OCI-LY7 (cell line): ENCODE data around the gene FOXD1. TPM values are rescaled to one million over a fixed set of nuclear protein-coding genes. Genes with fewer than 3 reads are reported as not detected.

ENCODE experiments used
- BruUV-seq: library from RNA; stranded (reverse); fragments of 400-500 nt; replicated peaks from 2 replicates; lab custom pipeline; 2021; lab: Mats Ljungman, UMichigan
- CTCF ChIA-PET: fragments of 300-600 bp; sonication (Branson Sonifier 250); formaldehyde crosslinking; loops from one replicate; lab custom pipeline; 2022; ENCODE audit warnings: antibody characterized with exemption; ENCODE audit not compliant: unreplicated experiment; lab: Charles Lee
- POLR2A ChIA-PET: fragments of 300-600 bp; sonication (Branson Sonifier 250); formaldehyde crosslinking; loops from one replicate; lab custom pipeline; 2022; ENCODE audit warnings: antibody characterized with exemption; lab: Charles Lee
- DNase-seq: peaks from one replicate; pipeline ENCODE4 v3.0.0-alpha.2; 2015; ENCODE audit warnings: low spot score
- H2AFZ ChIP-seq: fragments of 200-600 bp; sonication (generic), shearing (Covaris generic); 2 replicates; pipeline ENCODE4 v1.6.1; 2014; ENCODE audit warnings: mild to moderate bottlenecking, antibody characterized with exemption, low read length, moderate library complexity
- H3K27ac ChIP-seq: fragments of 200-600 bp; sonication (generic); 2 replicates; pipeline ENCODE4 v1.5.1; 2014; ENCODE audit warnings: mixed run types, low read depth, mild to moderate bottlenecking, moderate library complexity, low read length, inconsistent platforms; ENCODE audit not compliant: poor library complexity, severe bottlenecking
- H3K36me3 ChIP-seq: fragments of 200-600 bp; sonication (generic); 2 replicates; pipeline ENCODE4 v1.6.1; 2014; ENCODE audit warnings: mild to moderate bottlenecking, antibody characterized with exemption, low read length, moderate library complexity, mixed read lengths; ENCODE audit not compliant: insufficient read depth
- H3K4me1 ChIP-seq: fragments of 200-600 bp; sonication (generic); 2 replicates; pipeline ENCODE4 v1.5.1; 2014; ENCODE audit warnings: mild to moderate bottlenecking, low read length; ENCODE audit not compliant: insufficient read depth, poor library complexity, severe bottlenecking
- H3K4me2 ChIP-seq: fragments of 200-600 bp; sonication (generic); 2 replicates; pipeline ENCODE4 v1.6.1; 2014; ENCODE audit warnings: mild to moderate bottlenecking, low read length
- H3K4me3 ChIP-seq: fragments of 200-600 bp; sonication (generic); 2 replicates; pipeline ENCODE4 v1.5.1; 2014; ENCODE audit warnings: mild to moderate bottlenecking, low read depth, low read length; ENCODE audit not compliant: poor library complexity, severe bottlenecking
- H3K79me2 ChIP-seq: fragments of 200-600 bp; sonication (generic); 2 replicates; pipeline ENCODE4 v1.6.1; 2016; ENCODE audit warnings: low read depth, mild to moderate bottlenecking, low read length, moderate library complexity, mixed read lengths; ENCODE audit not compliant: insufficient read depth
- H3K9me2 ChIP-seq: fragments of 200-600 bp; sonication (generic); 2 replicates; pipeline ENCODE4 v1.6.1; 2016; ENCODE audit warnings: mild to moderate bottlenecking, low read length, mixed read lengths; ENCODE audit not compliant: insufficient read depth
- H3K9me3 ChIP-seq: fragments of 200-600 bp; sonication (generic); 2 replicates; pipeline ENCODE4 v1.6.1; 2014; ENCODE audit warnings: mild to moderate bottlenecking, mixed run types, low read length, mixed read lengths
- H4K20me1 ChIP-seq: fragments of 200-600 bp; sonication (generic); 2 replicates; pipeline ENCODE4 v1.6.1; 2014; ENCODE audit warnings: mild to moderate bottlenecking, antibody characterized with exemption, low read length, moderate library complexity, mixed read lengths; ENCODE audit not compliant: insufficient read depth
- EZH2phosphoT487 ChIP-seq: fragments of 200-600 bp; sonication (generic); IDR thresholded peaks from 2 replicates; pipeline ENCODE4 v1.6.1; 2018; ENCODE audit warnings: low read depth, borderline replicate concordance, mild to moderate bottlenecking, mixed run types, antibody characterized with exemption, low read length, moderate library complexity, mixed read lengths
- intact Hi-C: fragments of 100-400 bp; cut with micrococcal nuclease; formaldehyde crosslinking; loops from one replicate; pipeline ENCODE4 v1.10.0; 2022; ENCODE audit not compliant: unreplicated experiment
- total RNA-seq, 2 experiments: library from RNA; depleted of rRNA in 1 of 2; stranded (reverse); fragments of >200 nt in 1 of 2; shearing (Covaris generic) in 1 of 2; gene quantifications; 2 replicates each; pipeline ENCODE4 v1.2.3, GENCODE V29; 2014 to 2022
- TF ChIP-seq, protein P1 (sequence below): fragments of 200-600 bp; sonication (generic); conservative IDR thresholded peaks from 2 replicates; pipeline ENCODE4 v1.5.1; 2014; ENCODE audit warnings: mild to moderate bottlenecking, antibody characterized with exemption, low read length, moderate library complexity, mixed read lengths

FOXD1 gene
- total RNA-seq, 2 experiments from 2014 or later, result 1.5 to 5.6 TPM

DNA sequence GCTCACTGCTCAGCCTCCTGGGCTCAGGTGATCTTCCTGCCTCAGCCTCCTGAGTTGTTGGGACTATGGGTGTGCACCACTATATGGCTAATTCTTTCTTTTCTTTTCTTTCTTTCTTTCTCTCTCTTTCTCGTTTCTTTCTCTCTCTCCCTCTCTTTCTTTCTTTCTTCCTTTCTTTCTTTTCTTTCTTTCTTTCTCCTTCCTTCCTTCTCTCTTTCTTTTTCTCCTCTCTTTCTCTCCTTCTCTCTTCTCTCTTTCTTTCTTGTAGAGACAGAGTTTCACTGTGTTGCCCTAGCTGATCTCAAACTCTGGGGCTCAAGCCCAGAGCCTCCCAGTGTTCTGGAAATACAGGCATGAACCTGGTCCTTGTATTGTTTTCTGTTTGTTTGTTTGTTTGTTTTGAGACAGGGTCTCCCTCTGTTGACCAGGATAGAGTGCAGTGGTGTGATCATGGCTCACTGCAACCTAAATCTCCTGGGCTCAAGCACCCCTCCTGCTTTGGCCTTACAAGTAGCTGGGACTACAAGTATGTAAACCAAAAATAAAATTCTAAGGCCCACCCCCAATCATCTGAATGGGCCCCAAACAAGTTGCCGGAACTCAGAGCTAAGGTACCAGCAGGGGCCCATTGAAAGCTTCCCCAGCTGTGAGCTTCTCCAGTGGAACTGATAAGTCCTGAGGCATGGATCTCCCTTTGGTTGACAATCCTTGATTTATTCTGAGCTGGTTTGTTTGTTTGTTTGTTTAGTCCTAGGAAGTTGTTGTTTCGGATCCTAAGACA lies 37.7 kb upstream of the FOXD1 start:
- Histone ChIP-seq H4K20me1 (no peaks in the 10 kb centered on the region), H3K9me2 (no peaks in the 10 kb centered on the region), H3K27ac (no peak overlapping the region), H3K36me3 (no peaks in the 10 kb centered on the region), H3K79me2 (no peaks in the 10 kb centered on the region), H3K4me3 (no peak overlapping the region), H2AFZ (no peak overlapping the region), H3K9me3 (no peaks in the 10 kb centered on the region), H3K4me1 (no peaks in the 10 kb centered on the region), H3K4me2 (no peak overlapping the region)
- ChIA-PET POLR2A (interaction anchor here (0.9 to 1.0 kb wide), 2 partner anchors 10 to 13 kb away, joined by 3 read pairs; no protein-coding TSS in a partner anchor), CTCF (no interaction called here)
- BruUV-seq, result no TSS peak
- intact Hi-C loops, result no loop called here
- no peak for TF ChIP-seq EZH2phosphoT487
- TF ChIP-seq, protein P1, sequence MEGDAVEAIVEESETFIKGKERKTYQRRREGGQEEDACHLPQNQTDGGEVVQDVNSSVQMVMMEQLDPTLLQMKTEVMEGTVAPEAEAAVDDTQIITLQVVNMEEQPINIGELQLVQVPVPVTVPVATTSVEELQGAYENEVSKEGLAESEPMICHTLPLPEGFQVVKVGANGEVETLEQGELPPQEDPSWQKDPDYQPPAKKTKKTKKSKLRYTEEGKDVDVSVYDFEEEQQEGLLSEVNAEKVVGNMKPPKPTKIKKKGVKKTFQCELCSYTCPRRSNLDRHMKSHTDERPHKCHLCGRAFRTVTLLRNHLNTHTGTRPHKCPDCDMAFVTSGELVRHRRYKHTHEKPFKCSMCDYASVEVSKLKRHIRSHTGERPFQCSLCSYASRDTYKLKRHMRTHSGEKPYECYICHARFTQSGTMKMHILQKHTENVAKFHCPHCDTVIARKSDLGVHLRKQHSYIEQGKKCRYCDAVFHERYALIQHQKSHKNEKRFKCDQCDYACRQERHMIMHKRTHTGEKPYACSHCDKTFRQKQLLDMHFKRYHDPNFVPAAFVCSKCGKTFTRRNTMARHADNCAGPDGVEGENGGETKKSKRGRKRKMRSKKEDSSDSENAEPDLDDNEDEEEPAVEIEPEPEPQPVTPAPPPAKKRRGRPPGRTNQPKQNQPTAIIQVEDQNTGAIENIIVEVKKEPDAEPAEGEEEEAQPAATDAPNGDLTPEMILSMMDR, result no peak
- no peak for DNase-seq

DNA sequence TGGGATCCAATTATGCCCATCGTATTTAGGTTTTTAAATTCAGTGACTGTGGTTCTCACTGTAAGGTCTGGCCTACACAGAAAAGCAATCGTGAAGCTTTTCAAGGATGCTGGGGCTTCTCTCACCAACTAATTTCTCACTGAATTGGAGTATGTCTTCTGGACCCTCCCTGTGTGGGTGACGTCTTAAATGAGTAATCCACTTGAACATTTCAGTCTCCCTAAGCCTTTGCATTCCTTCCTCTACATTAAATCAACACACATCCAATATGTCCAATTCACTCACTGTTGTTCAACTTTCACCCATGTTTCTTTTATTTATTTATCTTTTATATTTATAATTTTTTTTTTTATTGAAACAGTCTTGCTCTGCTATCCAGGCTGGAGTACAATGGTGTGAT lies 37.1 kb upstream of the FOXD1 start:
- no peak for TF ChIP-seq EZH2phosphoT487
- TF ChIP-seq, protein P1, result no peak
- no peak overlapping the region for H3K4me2 ChIP-seq
- BruUV-seq, result no TSS peak
- no peaks in the 10 kb centered on the region for H4K20me1 ChIP-seq
- H3K4me3 ChIP-seq, result no peak overlapping the region
- no peaks in the 10 kb centered on the region for H3K4me1 ChIP-seq
- intact Hi-C loops, result no loop called here
- H3K79me2 ChIP-seq, result no peaks in the 10 kb centered on the region
- H3K9me2 ChIP-seq, result no peaks in the 10 kb centered on the region
- H3K36me3 ChIP-seq, result no peaks in the 10 kb centered on the region
- H2AFZ ChIP-seq, result no peak overlapping the region
- no peak for DNase-seq
- H3K9me3 ChIP-seq, result no peaks in the 10 kb centered on the region
- H3K27ac ChIP-seq, result no peak overlapping the region
- POLR2A ChIA-PET, result interaction anchor here (0.9 kb wide), 1 partner anchor 11 kb away, joined by 3 read pairs; no protein-coding TSS in a partner anchor
- CTCF ChIA-PET, result no interaction called here

DNA sequence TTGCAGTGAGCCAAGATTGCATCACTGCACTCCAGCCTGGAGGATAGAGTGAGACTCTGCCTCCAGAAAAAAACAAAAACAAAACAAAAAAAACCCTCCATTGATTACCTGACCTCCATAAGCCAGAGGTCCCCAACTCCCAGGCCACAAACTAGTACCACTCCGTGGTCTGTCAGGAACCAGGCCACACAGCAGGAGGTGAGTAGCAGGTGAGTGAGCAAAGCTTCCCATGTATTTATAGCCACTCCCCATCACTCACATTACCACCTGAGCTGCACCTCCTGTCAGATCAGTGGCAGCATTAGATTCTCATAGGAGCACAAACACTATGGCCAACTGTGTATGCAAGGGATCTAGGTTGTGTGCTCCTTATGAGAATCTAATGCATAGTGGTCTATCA lies 35.9 kb upstream of the FOXD1 start:
- Histone ChIP-seq H3K4me1 (no peaks in the 10 kb centered on the region), H3K4me3 (no peak overlapping the region), H3K36me3 (no peaks in the 10 kb centered on the region), H4K20me1 (no peaks in the 10 kb centered on the region), H3K4me2 (no peak overlapping the region), H3K27ac (no peak overlapping the region), H3K9me3 (no peaks in the 10 kb centered on the region), H3K9me2 (no peaks in the 10 kb centered on the region), H2AFZ (no peak overlapping the region), H3K79me2 (no peaks in the 10 kb centered on the region)
- ChIA-PET CTCF (no interaction called here), POLR2A (no interaction called here)
- BruUV-seq, result no TSS peak
- no peak for TF ChIP-seq EZH2phosphoT487
- TF ChIP-seq, protein P1, result no peak
- DNase-seq, result no peak
- intact Hi-C loops, result no loop called here
